ENCODE measurements around the gene CSF2RB.

DNA sequence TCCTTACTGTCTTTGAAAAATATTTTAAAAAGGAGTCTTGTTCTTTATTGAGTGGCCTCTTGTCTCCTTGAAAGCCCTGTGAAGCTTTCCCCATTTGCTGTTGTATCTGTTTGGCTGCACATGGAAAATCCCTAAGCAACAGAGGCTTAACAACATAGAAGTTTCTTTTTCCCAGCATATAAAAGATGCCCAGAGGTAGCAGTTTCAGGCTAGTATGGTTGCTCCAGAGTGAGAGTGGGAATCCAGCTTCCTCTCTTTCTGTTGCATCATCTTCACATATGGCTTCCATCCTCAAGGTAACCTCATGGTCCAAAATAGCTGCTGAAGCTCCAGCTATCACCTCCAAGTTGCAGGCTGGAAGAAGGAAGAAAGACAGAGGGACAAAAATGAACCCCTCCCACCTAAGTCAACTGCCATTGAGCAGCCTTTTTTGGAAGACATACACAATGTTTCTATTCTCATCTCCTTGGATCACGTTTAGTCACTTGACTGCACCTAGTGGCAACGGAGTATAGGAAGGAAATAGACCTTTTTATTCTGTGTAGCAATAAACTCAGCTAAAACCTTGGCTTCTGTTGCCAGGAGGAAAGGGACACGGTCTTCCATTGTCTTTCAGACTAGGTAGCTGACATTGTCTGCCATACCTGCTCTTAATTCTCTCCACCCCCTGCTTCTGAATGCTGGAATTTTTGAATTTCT lies 5.3 kb downstream of the CSF2RB start:
- TF ChIP-seq, protein P1, sequence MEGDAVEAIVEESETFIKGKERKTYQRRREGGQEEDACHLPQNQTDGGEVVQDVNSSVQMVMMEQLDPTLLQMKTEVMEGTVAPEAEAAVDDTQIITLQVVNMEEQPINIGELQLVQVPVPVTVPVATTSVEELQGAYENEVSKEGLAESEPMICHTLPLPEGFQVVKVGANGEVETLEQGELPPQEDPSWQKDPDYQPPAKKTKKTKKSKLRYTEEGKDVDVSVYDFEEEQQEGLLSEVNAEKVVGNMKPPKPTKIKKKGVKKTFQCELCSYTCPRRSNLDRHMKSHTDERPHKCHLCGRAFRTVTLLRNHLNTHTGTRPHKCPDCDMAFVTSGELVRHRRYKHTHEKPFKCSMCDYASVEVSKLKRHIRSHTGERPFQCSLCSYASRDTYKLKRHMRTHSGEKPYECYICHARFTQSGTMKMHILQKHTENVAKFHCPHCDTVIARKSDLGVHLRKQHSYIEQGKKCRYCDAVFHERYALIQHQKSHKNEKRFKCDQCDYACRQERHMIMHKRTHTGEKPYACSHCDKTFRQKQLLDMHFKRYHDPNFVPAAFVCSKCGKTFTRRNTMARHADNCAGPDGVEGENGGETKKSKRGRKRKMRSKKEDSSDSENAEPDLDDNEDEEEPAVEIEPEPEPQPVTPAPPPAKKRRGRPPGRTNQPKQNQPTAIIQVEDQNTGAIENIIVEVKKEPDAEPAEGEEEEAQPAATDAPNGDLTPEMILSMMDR (IDR thresholded peaks at IDR 0.05), result no peak
- no peak for TF ChIP-seq EZH2 (IDR thresholded peaks at IDR 0.05)
- TF ChIP-seq EZH2phosphoT487 (IDR thresholded peaks at IDR 0.05), result no peak
